Stimulated activated CD8-positive, alpha-beta memory T cell treated with anti-CD3 and anti-CD28 coated beads, Interleukin-15, amount 100 ng/mL, for 1 hour (primary cell): ENCODE measurements around the gene INSR.

Source experiments
- DNase-seq: peaks from one replicate; pipeline ENCODE4 v3.0.0-alpha.2; 2020; ENCODE audit warnings: low read depth

Gene INSR

GRCh38 chr19:7295912-7296536 is 1.8 kb upstream of the INSR start:
- no peak for DNase-seq

DNA sequence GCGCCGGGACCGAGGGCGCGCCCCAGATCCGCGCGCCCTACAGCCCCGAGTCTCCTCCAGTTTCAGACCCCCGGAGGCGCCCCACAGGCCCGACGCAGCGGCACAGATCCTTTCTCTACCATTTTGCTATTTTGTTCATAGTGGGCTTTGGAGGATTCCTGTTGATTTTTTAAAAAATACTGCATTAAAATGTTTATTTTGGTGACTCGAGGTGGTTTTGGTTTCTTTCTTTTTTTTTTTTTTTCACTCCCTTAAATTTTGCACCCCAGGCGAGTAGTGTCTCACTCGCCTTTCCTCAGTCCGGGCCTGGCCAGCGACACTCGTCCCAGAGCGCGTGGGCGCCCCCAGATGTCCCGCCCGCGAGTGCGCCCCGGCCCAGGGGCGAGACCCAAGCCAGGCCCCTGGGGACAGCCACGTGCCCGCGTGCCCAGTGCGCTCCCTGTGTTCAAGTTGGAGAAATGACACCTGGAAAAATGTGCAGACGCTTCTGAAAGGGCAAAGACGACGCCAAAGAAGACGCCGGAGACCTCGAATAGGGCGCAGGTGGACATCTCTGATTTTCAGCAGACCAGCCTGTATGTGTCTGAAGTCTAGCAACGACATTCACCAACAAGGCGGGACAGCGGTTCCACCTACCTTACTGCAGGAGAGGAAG is 471 bp upstream of the INSR start:
- DNase-seq: no peak

GRCh38 chr19:7292950-7293761 is 1.1 kb downstream of the INSR start:
- no peak for DNase-seq

DNA sequence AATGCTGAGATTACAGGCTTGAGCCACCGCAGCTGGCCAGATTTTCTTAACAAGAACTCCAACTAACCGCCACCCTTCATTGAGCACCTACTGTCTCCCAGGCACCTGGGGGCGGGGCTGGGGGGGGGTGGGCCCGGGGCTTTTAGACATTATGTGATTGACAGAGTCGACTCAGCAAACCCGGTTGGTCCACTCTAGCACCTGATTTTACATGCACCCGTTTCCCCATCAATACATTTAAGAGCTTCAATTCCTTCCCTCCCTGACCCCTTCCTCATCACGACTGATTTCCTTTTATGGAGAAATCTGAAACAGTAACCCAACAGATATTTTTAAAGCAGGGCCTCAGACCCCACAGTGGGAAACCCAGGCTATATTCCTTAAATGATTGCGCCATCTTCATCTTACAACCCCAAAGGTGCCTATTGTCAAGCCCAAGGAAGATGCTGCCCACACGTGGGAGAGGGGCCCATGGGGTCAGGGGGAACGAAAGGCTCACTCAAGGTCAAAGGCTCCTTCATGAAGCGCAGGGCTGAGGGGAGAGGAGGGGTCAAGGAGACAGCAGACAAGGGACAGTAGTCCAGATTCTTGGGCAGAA is 1.8 kb downstream of the INSR start:
- DNase-seq: no peak

- DNase-seq: no peak
Measured at GRCh38 chr19:7288977-7289376, 5.2 kb downstream of the INSR start.

DNA sequence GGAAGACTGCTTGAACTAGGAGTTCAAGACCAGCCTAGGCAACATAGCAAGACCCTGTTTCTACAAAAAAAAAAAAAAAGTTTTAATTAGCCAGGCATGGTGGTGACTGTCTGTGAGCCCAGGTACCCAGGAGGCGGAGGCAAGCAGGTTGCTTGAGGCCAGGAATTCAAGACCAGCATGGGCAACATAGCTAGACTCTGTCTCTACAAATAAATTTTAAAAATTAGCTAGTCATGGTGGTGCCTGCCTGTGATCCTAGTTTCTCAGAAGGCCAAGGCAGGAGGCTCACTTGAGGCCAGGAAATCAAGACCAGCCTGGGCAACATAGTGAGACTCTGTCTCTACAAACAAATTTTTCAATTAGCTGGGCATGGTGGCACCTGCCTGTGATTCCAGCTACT is 6.1 kb downstream of the INSR start:
- DNase-seq: no peak

- DNase-seq: no peak
Measured at GRCh38 chr19:7287722-7288121, 6.5 kb downstream of the INSR start.

- no peak for DNase-seq
Measured at GRCh38 chr19:7280940-7281666, 13.1 kb downstream of the INSR start.

DNA sequence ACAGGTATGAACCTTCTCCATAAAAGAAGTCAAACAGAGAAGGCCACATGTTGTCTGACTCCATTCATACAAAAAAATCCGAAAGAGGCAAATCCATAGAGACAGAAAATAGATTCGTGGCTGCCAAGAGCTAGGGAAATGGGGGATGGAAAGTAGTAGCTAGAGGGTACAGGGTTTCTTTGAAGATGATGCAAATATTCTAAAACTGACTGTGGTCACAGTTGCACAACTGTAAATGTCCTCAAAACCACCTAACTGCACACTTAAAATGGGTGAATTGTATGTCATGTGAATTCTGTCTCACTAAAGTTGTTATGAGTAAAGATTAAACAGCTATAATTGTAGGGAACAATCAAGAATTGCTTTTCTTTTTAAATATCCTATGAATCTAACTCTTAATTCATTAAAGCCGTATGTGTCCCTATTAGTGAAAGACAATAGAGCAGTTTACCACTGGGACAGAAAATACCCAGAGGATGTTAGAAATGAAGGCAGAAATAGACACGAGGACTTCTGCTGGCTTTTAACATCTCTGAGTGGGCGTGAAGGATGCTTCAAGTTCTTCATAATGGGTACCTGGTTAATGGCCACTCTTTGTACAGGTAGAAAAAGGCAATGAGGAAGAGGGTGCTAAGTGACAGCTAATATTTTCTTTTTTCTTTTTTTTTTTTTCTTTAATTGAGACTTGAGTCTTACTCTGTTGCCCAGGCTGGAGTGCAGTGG is 21.2 kb downstream of the INSR start:
- DNase-seq: no peak

DNA sequence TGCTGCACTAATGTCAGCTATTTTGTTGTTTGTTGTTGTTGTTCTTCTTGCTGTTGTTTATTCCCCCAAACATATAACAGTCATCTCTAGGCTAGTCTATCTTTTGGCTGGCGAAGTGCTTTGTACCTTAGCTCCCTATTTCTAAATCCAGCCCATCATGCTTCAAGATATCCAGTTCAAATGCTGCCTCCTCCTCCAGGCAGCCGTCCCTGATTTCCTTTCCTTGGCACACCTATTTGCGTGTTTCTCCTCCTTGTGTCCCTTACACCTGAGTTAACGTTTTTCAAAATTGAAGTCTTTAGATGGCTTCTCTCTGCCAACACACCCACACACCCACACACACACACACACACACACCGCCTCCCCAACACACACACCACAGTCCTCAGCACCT is 25.5 kb downstream of the INSR start:
- no peak for DNase-seq

- no peak for DNase-seq
Measured at GRCh38 chr19:7267792-7268704, 26.2 kb downstream of the INSR start.

GRCh38 chr19:7266832-7267231 is 27.4 kb downstream of the INSR start:
- DNase-seq: no peak

GRCh38 chr19:7265963-7266362 is 28.3 kb downstream of the INSR start:
- DNase-seq: no peak

GRCh38 chr19:7264858-7265257 is 29.4 kb downstream of the INSR start:
- DNase-seq: no peak

GRCh38 chr19:7263521-7263920 is 30.7 kb downstream of the INSR start:
- no peak for DNase-seq

DNA sequence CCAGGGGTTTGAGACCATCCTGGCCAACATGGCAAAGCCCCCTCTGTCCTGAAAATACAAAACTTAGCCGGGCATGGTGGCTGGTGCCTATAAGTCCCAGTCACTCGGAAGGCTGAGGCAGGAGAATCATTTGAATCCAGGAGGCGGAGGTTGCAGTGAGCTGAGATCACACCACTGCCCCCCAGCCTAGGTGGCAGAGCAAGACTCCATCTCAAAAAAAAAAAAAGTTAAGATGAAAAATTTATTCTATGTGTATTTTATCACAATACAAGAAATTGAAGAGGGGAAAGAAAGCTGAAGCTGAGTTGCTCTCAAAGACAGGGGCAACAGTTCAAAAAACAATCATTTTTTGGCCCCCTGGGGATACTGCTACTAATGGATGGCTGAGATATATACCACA is 31.1 kb downstream of the INSR start:
- DNase-seq: no peak

DNA sequence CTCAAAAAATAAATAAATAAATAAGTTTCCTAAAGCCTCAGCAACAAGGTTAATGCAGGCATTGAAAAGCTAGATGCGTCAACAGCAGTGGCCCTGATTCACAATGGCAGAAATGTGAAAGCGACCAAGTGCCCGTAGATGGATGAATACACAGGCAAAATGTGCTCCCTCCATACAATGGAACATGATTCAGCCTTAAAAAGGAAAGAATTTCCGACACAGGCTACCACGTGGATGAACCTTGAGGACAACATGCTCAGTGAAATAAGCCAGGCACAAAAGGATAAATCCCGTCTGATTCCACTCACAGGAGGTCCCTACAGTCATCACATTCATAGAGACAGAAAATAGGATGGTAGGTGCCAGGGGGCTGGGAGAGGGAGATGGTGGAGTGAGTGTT is 31.7 kb downstream of the INSR start:
- DNase-seq: no peak

DNA sequence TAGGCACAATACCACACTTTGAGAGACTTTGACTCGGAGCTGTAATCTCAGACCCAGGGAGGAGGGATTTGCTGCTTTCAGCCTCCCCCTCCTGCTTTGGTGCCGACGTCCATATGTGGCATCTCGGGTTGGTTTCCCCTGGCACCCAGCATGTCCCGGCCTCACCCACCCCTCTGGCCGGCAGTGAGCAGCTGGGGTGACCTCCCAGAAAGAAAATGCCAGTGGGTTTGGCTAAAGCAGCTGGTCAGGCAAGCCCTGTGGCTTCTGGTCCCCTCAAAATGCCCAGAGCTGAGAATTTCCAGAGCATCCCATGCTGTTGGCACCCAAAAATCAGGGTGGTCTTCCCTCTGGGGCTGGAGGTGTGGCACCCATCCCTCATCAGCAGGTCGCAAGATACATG is 34.1 kb downstream of the INSR start:
- no peak for DNase-seq

- DNase-seq: no peak
Measured at GRCh38 chr19:7258840-7259395, 35.3 kb downstream of the INSR start.
